Measurements from ENCODE around the gene ARHGEF37.
"Not testable (repeated sequence)": the region's sequence is repeated elsewhere in the genome, so short reads cannot be mapped to it uniquely, and the experiment has no call there.

ARHGEF37 gene, protein sequence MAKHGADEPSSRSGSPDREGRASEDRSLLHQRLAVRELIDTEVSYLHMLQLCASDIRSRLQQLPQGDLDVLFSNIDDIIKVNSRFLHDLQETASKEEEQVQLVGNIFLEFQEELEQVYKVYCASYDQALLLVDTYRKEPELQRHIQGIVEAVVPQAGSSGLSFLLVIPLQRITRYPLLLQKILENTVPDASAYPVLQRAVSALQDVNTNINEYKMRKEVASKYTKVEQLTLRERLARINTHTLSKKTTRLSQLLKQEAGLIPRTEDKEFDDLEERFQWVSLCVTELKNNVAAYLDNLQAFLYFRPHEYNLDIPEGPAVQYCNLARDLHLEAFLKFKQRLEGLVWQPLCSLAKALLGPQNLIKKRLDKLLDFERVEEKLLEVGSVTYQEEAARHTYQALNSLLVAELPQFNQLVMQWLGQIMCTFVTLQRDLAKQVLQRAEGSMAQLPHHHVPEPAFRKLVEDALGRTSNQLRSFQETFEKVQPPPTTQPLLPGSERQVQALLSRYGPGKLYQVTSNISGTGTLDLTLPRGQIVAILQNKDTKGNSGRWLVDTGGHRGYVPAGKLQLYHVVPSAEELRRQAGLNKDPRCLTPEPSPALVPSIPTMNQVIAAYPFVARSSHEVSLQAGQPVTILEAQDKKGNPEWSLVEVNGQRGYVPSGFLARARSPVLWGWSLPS

DNA sequence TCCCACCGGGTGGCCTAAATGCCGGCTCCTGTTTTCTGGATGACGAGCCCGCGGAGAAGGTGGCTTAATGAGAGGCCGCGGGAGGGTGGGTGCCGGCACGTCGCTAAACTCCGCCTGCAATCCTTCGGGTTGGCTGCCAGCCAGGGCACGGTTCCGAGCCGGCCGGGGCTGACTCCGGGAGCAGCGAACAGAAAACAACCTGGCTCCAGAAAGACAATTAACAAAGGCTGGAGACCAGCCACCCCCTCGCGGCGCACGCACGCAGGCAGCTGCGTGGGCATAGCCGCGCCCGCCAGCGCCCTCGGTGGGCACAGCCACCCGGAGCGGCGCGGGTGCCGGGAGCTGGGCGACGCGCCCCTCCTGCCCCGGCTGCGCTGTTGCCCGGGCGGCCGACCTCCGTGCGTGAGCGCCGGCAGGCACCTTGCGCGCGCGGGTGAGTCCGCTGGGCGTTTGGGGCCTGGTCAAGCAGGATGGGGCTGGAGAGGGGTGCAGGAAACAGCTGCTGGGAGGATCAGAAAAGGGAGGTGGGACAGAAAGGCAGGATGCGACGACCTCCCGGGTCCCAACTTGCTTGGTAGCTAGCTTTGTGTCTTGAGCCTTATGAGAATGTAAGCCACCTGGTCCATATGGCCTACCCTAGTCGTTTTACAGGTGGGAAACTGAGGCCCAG is at the start of gene ARHGEF37:
Gene ARHGEF37 (plus strand): TSS at position 307 of the 670 bp plus-strand sequence. CDS start 16,272 bp downstream, outside the sequence.
- peak; percentile 68 for DNase-seq

DNA sequence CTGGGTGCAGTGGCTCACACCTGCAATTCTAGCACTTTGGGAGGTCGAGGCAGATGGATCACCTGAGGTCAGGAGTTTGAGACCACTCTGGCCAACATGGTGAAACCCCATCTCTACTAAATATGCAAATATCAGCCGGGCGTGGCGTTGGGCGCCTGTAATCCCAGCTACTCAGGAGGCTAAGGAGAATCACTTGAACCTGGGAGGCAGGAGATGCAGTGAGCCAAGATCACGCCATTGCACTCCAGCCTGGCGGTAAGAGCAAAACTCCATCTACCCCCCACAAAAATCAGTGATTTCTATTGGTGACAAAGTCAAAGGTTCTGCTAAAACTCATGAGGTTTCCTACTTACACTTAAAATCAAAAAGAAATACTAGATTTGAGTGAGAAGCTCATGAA is 48.9 kb upstream of the ARHGEF37 start:
- DNase-seq: no peak

DNA sequence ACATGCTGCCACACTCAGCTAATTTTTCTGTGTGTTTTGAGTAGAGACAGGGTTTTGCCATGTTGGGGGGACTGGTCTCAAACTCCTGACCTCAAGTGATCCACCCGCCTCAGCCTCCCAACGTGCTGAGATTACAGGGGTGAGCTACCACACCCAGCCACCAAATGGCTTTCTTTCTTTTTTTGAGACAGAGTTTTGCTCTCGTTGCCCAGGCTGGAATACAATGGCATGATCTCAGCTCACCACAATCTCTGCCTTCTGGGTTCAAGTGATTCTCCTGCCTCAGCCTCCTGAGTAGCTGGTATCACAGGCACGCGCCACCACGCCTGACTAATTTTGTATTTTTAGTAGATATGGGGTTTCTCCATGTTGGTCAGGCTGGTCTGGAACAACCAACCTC is 45.5 kb upstream of the ARHGEF37 start:
- DNase-seq: not testable (repeated sequence)

DNA sequence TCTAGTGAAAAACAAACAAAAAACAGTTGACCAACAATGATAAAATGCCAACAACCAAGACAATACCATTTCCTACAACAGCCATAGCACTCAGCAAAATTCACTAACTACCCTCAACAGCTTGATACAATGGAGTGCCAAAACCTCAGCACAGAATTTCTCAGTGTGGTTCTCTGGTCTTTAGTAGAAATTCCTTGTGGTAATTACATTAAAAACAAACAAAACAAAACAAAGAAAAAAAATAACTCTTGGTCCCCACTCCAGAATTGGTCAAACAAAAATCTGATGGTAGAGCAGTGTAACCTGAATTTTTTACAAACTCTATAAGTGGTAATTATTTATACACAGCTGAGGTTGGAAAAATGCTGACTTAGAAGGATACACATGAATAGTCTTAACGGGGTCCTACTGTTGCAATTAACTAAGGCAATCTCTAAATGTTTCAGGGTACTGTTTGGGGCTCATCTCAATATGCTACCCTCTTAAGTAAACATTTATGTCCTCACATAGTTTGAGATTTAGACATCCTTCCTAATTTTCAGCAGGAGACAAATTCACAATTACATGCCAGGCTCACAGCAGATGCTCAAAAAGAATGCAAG is 43.8 kb upstream of the ARHGEF37 start:
- DNase-seq: no peak

DNA sequence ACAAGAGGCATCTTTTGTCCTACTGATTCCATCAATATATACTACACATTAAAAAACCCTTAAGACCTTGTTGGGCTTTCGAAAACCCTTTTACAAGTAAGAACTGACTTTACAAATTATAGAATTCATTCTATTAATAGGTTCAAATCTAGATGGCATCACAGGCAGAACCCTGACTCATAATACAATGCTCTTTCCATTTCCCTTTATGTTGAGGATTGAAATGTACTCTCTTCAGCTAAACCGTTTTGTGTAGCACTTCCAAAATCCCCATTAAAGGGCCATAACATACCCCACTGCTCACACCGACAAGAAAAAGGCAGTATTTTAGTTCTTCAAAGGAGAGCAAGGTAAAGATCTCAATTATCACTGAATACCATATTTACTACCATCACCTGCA is 41.2 kb upstream of the ARHGEF37 start:
- DNase-seq: no peak

DNA sequence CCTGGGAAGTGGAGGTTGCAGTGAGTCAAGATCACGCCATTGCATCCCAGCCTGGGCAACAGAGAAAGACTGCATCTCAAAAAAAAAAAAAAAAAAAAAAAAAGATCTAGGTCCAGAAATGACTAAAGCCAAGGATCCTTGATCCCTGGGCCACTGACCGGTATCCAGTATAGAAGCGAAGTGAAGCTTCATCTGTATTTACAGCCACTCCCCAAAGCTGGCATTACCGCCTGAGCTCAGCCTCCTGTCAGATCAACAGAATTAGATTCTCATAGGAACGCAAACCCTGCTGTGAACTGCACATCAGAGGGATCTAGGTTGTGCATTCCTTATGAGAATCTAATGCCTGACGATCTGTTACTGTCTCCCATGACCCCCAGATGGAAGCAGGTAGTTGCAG is 39.4 kb upstream of the ARHGEF37 start:
- DNase-seq: no peak

DNA sequence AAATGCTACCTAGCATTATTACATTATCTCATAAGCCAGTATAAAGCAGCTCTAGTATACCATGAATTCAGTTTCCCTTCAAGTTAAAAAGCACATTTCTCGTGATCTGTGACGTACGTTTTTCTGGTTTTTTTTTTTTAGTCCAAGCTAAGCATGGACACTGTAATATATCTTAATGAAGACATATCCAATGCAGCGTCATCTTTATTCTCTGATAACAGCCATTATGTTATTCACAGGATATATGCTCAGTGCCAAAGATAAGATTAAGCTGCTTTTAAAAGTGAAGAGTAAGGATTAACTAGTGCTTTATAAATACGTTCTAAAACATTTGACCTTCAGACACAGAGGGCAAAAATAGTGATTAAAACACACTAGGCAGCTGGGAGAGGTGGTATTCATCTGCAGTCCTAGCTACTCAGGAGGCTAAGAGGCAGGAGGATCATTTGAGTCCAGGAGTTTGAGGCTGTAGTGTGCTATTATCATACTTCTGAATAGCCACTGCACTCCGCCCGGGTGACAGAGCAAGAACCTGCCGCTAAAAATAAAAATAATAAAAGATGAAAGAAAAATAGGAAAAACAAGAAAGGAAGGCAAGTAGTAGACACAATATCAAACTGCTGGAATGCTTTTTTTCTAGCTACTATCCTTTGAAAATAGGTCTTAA is 37.8 kb upstream of the ARHGEF37 start:
- DNase-seq: no peak

DNA sequence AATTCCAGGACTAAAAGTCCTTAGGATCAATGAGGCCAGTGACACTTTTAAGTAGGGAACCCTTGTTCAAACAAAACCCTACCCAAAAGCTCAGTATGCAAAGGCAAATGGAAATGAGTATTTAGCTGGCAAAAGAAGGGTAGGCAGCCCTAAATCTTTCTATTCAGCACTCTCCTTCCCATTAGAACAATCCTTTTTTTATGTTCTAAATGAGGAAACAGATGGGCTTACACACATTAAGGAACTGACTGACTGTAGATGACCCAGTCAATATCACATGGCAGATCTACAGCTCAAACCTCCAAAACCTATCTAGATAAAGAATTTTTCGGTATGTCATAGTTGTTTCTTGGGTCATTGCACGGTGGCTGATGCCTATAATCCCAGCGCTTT is 37.3 kb upstream of the ARHGEF37 start:
- no peak for DNase-seq

DNA sequence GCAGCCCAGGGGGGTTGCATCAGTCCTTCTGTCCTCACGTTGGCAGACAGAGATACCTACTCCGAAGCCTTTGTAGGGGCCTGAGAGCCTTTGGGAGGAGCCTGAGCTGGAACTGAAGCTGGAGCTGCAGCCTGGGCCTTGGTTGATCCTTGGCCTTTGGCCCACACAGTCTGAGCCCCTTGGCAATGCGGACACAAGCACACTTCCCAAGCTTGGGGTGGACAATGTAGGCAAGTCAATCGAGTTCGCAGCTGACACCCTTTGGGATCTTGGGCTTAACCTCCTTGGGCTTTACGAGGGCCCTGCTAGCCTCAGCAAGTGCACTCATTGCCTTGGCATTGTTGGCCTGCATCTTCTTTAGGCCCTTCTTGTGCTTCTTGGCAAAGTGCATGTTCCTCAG is 36.0 kb upstream of the ARHGEF37 start:
- DNase-seq: no peak

DNA sequence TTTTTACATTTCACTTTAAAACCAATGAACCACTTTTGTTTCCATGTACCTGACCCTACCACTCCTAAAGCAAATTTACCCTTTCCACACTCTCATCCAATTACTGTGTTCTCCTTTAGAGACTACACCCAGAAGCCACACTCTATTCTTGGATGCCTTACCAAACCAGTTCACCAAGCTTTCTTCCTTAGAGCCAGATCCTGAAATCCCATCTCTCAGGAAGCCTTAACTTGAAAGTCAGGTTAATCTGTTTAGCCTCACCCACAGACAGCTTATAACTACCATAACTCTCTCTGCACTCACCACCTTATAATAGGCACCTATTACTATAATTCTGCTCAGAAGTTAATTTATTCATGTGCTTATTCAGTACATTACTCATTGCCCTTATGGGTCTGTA is 34.3 kb upstream of the ARHGEF37 start:
- DNase-seq: peak; percentile 35

DNA sequence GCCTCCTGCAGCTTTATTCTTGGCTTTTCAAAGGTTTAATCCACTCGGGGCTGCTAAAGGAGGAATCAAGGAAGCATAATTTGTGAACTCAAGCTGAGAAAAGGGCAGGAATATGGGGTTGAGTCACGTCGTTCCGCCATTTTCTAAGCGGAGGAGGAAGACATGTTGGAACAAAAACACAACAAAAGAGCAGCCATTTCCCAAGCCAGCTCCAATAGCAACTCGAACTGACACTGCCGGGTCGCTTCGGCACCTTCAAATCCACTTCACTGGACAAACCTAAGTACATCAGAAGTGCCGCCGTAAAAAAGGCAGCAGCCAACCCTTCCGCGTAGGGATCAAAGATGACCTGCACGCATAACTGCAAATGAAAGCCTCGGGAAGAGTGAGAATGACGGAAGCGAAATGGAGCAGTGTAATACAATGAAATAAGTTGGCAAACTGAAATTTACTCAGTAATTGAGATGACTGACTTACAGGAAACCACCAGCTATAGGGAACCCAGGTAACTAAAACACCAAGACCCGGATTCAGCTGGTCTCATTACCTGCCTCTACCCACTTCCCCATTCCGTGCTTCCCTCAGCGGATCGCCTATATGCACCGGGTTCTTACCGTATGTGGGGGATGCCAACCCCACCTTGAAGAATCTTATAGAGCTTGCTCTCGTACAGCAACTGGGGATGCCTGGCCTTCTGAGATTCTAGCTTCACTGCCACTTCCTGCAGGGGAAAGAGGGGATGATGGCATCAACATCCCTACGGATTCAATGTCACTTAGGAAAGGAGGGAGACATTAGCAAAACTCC is 31.6 kb upstream of the ARHGEF37 start:
- peak; percentile 65 for DNase-seq

DNA sequence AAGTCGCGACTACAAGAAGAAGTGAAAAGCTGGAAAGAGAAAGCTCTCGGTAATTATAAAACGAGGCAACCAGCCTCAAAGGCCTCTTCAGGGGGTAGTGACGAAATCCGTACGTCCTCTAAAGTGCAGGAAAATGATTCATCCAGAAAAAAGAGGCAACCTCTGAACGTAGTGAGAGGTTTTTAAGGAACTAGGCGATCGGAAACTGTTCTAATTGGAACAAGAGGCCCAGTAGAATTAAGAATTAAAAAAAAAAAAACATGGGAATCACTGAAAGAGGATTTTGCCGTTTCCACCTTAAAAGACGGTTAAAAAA is 31.1 kb upstream of the ARHGEF37 start:
- DNase-seq: peak; percentile 34

DNA sequence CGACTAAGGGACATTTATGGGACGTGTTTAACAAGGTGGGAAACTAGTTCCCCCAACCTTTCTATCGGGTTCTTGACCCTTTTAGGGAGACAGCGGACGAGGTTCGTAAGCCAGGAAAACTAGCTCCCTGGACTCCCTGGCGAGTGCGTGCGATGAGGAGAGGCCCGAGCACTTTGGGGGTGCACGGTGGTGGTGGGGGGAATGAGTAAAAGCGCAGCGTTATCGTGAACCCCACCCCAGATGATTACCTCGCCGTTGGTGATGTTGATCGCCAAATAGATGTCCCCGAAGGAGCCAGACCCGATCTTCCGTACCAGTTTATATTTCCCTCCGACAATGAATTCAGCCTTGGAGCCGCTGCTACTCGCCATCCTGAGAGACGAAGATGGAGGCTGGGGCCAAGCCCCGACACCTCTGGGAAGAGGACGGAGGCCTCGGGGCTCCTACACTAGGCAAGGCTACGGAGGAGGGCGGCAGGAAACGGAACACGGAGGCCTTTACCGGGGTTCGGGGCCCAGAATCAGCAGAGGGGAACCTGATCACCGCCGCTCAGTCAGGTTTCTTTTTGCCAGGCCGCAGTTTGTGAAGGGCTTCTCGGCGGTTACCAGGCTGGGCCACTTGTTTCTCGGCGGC is 30.6 kb upstream of the ARHGEF37 start:
- DNase-seq: no peak

DNA sequence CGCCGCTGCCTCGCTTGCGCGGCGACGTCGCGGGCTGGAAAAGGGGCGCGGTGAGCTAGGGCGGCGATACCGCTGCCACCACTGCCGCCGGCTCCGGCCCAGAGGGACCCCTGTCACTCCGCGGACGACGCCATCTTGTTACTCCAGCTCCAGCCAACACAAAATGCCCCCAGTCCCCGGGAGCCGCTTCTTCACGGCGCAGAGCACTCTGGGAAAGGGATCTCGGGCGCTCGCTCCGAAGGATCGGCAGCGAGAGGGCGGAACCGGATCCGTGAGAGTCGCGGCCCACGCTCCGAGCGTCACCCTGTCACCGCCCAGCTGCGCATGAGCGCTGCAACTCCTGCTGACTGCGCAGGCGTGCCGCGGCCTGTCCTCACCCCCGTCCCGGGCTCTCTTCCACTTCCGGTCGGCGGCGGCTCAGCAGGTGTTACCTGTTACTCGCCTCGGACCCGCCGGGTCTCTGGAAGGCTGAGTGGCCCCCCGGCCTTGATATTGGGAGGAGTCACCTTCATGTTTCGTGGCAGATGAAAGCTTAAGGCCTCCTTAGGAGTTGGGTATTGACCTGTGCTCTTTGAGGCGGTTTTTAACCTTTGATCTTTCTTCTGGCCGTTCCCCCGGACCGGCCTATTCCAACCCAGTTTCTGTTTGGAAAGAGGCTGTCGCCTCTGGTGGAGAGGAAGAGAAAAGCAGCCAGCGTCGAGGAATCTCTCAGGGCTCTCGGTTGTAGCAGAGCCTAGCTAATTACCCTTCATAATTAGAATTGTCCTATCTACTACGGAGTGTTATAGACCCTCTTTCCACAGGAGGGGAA is 29.9 kb upstream of the ARHGEF37 start, which contains the start of gene CSNK1A1:
Gene CSNK1A1 (minus strand): TSS at position 213 of the 811 bp plus-strand sequence. CDS start 475 bp downstream, outside the sequence.
- peak; percentile 98 for DNase-seq

DNA sequence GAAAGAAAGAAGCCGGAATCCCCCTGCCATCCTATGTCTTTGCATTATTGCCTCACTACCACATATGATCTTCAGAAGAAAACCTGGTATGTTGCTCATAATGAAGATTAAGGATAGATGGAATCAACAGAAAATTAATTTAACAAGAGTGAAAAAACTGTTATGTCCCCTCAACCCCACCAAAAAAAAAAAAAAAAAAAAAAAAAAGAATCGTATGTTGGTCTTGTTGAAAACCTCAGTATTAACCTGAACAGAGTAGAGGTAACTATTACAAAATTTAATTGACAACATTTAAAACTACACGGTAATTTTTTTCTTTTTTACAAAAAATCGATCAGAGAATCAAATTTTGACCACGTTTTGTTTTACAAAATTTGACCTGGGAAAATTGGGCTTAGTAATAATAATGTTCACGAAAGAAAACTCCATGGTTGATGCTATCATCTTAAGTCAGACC is 29.2 kb upstream of the ARHGEF37 start:
- no peak for DNase-seq

DNA sequence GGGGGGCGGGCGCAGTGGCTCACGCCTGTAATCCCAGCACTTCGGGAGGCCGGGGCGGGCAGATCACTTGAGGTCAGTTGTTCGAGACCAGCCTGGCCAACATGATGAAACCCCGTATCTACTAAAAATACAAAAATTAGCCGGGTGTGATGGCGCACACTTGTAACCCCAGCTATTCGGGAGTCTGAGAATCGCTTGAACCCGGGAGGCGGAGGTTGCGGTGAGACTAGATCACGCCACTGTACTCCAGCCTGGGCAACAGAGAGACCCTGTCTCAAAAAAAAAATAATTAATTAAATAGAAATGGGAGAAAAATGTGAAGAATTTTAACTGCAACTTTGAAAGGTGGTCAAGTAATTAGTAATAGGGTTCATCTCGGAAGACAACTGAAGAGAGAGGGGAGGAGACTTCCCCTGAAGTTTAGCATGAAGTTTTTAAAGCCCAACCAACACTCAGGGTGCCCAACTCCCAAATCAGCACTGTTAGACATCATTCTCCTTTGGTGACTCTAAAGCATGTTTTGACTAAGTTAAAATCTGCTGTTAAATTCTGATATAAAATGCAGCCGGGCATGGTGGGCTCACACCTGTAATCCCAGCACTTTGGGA is 28.6 kb upstream of the ARHGEF37 start:
- DNase-seq: no peak

DNA sequence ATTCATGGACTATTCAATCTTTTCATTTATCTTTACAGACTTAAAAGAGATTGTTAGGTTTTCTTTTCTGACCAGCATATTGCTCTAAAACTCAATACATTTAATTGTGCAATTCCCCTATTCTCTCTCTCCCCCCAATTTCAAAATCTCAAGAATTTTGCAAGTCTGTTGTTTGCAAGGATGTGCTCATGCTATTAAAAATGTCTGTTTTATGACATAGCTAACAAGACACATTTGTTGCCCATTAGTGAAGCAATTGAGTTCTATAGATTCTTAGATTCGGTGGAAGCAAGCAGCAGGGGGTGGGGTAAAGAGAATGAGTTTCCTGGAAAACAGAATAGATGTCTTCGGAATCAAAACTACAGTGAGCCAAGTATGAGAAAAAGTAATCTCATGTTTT is 21.6 kb upstream of the ARHGEF37 start:
- DNase-seq: no peak

DNA sequence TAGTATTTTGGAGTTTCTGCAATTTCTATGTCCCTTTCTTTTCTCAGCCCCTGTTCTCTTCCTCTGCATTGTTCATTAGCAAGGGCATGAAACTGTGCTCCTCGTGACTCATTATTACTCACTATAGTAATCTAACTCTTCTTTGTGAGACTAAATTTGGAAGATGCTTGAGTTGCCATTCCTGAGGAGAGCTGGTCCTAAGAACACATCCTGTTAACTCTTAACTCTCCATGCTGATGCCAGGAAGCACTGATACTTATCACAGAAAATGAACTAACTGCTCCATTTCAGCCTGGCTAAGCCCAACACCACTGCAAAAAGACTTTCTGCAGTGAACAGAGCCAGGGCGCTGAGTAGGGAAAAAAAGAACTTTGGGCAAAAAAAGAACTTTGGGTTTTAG is 19.4 kb upstream of the ARHGEF37 start:
- peak; percentile 18 for DNase-seq

DNA sequence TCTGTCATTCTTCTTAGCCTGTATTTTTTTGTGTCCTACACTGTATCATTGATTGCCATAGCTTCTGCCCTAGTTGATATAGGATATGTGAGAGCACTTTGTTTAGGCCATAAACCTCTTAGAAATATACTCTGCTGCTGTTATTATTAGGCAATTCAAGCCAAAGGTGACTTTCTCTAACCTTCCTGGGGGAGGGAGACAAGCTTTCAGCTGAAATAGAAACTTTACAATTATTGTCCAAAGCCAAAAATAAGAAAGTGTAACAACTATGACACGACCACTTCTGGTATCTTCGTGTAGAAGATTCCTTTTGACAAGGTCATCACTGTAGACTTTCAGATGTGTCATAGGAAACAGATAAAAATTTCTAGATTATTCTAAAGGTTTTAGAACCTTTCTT is 17.8 kb upstream of the ARHGEF37 start:
- DNase-seq: no peak

DNA sequence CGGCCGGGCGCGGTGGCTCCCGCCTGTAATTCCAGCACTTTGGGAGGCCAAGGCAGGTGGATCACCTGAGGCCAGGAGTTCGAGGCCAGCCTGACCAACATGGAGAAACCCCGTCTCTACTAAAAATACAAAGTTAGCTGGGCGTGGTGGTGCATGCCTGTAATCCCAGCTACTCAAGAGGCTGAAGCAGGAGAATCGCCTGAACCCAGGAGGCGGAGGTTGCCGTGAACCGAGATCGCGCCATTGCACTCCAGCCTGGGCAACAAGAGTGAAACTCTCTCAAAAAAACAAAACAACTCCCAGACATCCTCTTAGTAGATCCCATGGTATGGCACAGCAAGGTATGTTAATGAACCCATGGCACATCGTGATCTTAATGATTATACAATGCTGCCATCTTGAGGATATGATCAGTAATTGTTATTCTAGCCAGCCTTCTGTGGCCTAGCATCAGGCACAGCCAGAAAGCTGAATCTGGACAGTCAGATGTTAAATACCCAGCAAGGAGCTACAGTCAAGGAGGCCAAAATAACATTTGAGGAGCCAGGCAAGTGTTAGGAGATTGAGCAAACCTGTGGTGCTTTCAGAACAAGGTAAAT is 16.7 kb upstream of the ARHGEF37 start:
- DNase-seq: peak; percentile 70
